CD4-positive, alpha-beta T cell (primary cell): ENCODE measurements around the gene MAST4. TPM values are rescaled to one million over a fixed set of nuclear protein-coding genes. Genes with fewer than 3 reads are reported as not detected.

Experiments
- ATAC-seq: fragments of 200-7000 bp; cut with Tn5 transposase; one replicate; pipeline ENCODE4 v1.10.0; 2022; ENCODE audit warnings: mild to moderate bottlenecking; ENCODE audit not compliant: poor library complexity
- CTCF ChIA-PET: fragments of 350-600 bp; sonication (Branson Sonifier 250); formaldehyde crosslinking; loops from one replicate; lab custom pipeline; 2021; ENCODE audit warnings: antibody characterized with exemption, inconsistent platforms; lab: Charles Lee
- POLR2A ChIA-PET: fragments of 350-600 bp; sonication (Branson Sonifier 250); formaldehyde crosslinking; loops from one replicate; lab custom pipeline; 2021; ENCODE audit warnings: antibody characterized with exemption, inconsistent platforms; lab: Charles Lee
- DNase-seq, 14 experiments: peaks; one replicate each; pipeline ENCODE4 v3.0.0-alpha.2; 2013 to 2020; ENCODE audit warnings: mixed read lengths in 2 of 14
- H3K27ac ChIP-seq, 2 donors: one replicate each; pipeline versions ENCODE4 v1.5.1 to v1.7.0; 2013; ENCODE audit warnings: low read length in 2 of 2, low read depth in 1 of 2, mild to moderate bottlenecking in 1 of 2
- H3K27me3 ChIP-seq, 2 experiments: 1 replicate in 1 of 2; 2 replicates in 1 of 2; pipeline versions ENCODE4 v1.6.1 to v1.7.0; 2013; ENCODE audit warnings: low read length in 2 of 2, control low read depth in 1 of 2, mild to moderate bottlenecking in 1 of 2, moderate library complexity in 1 of 2; ENCODE audit not compliant: insufficient read depth in 2 of 2, control insufficient read depth in 1 of 2
- H3K36me3 ChIP-seq: one replicate; pipeline ENCODE4 v1.6.1; 2013; ENCODE audit warnings: low read length, control low read depth; ENCODE audit not compliant: insufficient read depth
- H3K4me1 ChIP-seq: one replicate; pipeline ENCODE4 v1.6.1; 2013; ENCODE audit warnings: low read length, control low read depth; ENCODE audit not compliant: insufficient read depth
- H3K4me3 ChIP-seq: one replicate; pipeline ENCODE4 v1.5.1; 2013; ENCODE audit warnings: mild to moderate bottlenecking, low read length, moderate library complexity
- H3K9me3 ChIP-seq, 2 experiments: 1 replicate in 1 of 2; 2 replicates in 1 of 2; pipeline versions ENCODE4 v1.6.1 to v1.7.0; 2013; ENCODE audit warnings: low read length in 2 of 2, mild to moderate bottlenecking in 2 of 2, control low read depth in 1 of 2, moderate library complexity in 1 of 2; ENCODE audit not compliant: control insufficient read depth in 1 of 2, insufficient read depth in 1 of 2
- H3K27ac Mint-ChIP-seq: one replicate; pipeline ENCODE4 v1.8.0; 2020; ENCODE audit warnings: mixed read lengths
- H3K27me3 Mint-ChIP-seq: one replicate; pipeline ENCODE4 v1.8.0; 2021; ENCODE audit warnings: mixed read lengths
- H3K36me3 Mint-ChIP-seq: one replicate; pipeline ENCODE4 v1.8.0; 2021; ENCODE audit warnings: low read depth, mixed read lengths
- H3K4me1 Mint-ChIP-seq: one replicate; pipeline ENCODE4 v1.8.0; 2021; ENCODE audit warnings: low read depth, mixed read lengths
- H3K4me3 Mint-ChIP-seq: one replicate; pipeline ENCODE4 v1.8.0; 2020; ENCODE audit warnings: mild to moderate bottlenecking, mixed read lengths
- H3K9me3 Mint-ChIP-seq: one replicate; pipeline ENCODE4 v1.8.0; 2020; ENCODE audit warnings: mixed read lengths
- CTCF ChIP-seq: fragments of 200-600 bp; IDR thresholded peaks from one replicate; pipeline ENCODE4 v1.8.0; 2022; ENCODE audit warnings: antibody characterized with exemption, mild to moderate bottlenecking
- intact Hi-C, 2 experiments: fragments of 100-400 bp; cut with DNase I in 1 of 2; cut with micrococcal nuclease in 1 of 2; formaldehyde crosslinking; loops; one replicate each; pipeline versions ENCODE4 v1.15.1 to v1.9.0; 2023 to 2025; cut with DNase I, micrococcal nuclease
- total RNA-seq, 174 experiments: library from RNA in 2 of 174; stranded (reverse) in 2 of 174; gene quantifications; one replicate each; pipeline ENCODE4 v1.2.3 and lab custom pipeline; 2021 to 2026

MAST4 gene
- total RNA-seq, 2 experiments from 2014 or later: 21.3 to 21.6 TPM

GRCh38 chr5:67065237-67065636 is 469.0 kb downstream of the MAST4 start:
- H3K4me1 Mint-ChIP-seq: peaks cover 40% of the 10 kb centered on the region
- H3K4me1 ChIP-seq: peaks cover 4% of the 10 kb centered on the region
- no peak for DNase-seq
- H3K9me3 ChIP-seq: no peaks in the 10 kb centered on the region
- intact Hi-C loops: loop anchor here in 1 of 2 experiments (10.0 kb wide), 1 partner anchor 60 kb away; no protein-coding TSS in a partner anchor
- H3K36me3 Mint-ChIP-seq: peaks cover 25% of the 10 kb centered on the region
- no peaks in the 10 kb centered on the region for H3K27me3 ChIP-seq
- H3K4me3 ChIP-seq: no peak overlapping the region
- ChIA-PET POLR2A (interaction anchor here (0.9 to 1.0 kb wide), 2 partner anchors 15 to 61 kb away, joined by 3 read pairs; no protein-coding TSS in a partner anchor), CTCF (interaction anchor here (1.1 kb wide), 1 partner anchor 18 kb away, joined by 3 read pairs; no protein-coding TSS in a partner anchor)
- no peaks in the 10 kb centered on the region for H3K36me3 ChIP-seq
- TF ChIP-seq CTCF: no peak
- H3K27ac Mint-ChIP-seq: no peak overlapping the region
- H3K27ac ChIP-seq: no peak overlapping the region
- no peak for ATAC-seq
- H3K9me3 Mint-ChIP-seq: no peaks in the 10 kb centered on the region
- no peaks in the 10 kb centered on the region for H3K27me3 Mint-ChIP-seq
- H3K4me3 Mint-ChIP-seq: no peak overlapping the region

GRCh38 chr5:67065696-67066095 is 469.5 kb downstream of the MAST4 start:
- H3K27ac Mint-ChIP-seq: no peak overlapping the region
- intact Hi-C loops: loop anchor here in 1 of 2 experiments (10.0 kb wide), 1 partner anchor 61 kb away; no protein-coding TSS in a partner anchor
- ATAC-seq: peak; percentile 46
- Histone ChIP-seq H3K4me3 (no peak overlapping the region), H3K27ac (no peak overlapping the region), H3K36me3 (no peaks in the 10 kb centered on the region), H3K4me1 (peaks cover 4% of the 10 kb centered on the region), H3K9me3 (no peaks in the 10 kb centered on the region), H3K27me3 (no peaks in the 10 kb centered on the region)
- peaks cover 39% of the 10 kb centered on the region for H3K4me1 Mint-ChIP-seq
- no peak for TF ChIP-seq CTCF
- no peak overlapping the region for H3K4me3 Mint-ChIP-seq
- DNase-seq: no peak
- H3K27me3 Mint-ChIP-seq: no peaks in the 10 kb centered on the region
- H3K36me3 Mint-ChIP-seq: peaks cover 23% of the 10 kb centered on the region
- H3K9me3 Mint-ChIP-seq: no peaks in the 10 kb centered on the region
- ChIA-PET POLR2A (interaction anchor here (0.9 to 1.0 kb wide), 2 partner anchors 16 to 61 kb away, joined by 3 read pairs; no protein-coding TSS in a partner anchor), CTCF (interaction anchor here (0.7 to 1.1 kb wide), 2 partner anchors 18 to 21 kb away, joined by 3 to 4 read pairs; no protein-coding TSS in a partner anchor)

GRCh38 chr5:67066815-67067214 is 470.6 kb downstream of the MAST4 start:
- Mint-ChIP-seq H3K9me3 (no peaks in the 10 kb centered on the region), H3K4me1 (peaks cover 27% of the 10 kb centered on the region), H3K27ac (no peak overlapping the region), H3K36me3 (peaks cover 15% of the 10 kb centered on the region), H3K4me3 (no peak overlapping the region), H3K27me3 (no peaks in the 10 kb centered on the region)
- Histone ChIP-seq H3K4me1 (peaks cover 4% of the 10 kb centered on the region), H3K9me3 (no peaks in the 10 kb centered on the region), H3K4me3 (no peak overlapping the region), H3K36me3 (no peaks in the 10 kb centered on the region), H3K27ac (no peak overlapping the region), H3K27me3 (no peaks in the 10 kb centered on the region)
- POLR2A ChIA-PET: no interaction called here
- intact Hi-C loops: loop anchor here in 1 of 2 experiments (10.0 kb wide), 1 partner anchor 62 kb away; no protein-coding TSS in a partner anchor
- CTCF ChIA-PET: no interaction called here
- DNase-seq: no peak
- ATAC-seq: no peak
- TF ChIP-seq CTCF: no peak
